Activated T-helper 2 cell treated with anti-CD3 and anti-CD28 coated beads, Interferon-gamma antibody, Interleukin-2, Interleukin-4, amounts not matched to agents 10 μg/mL and 5 μg/mL and 100 μg/mL, durations not matched to agents 14 hours and 24 hours and 36 hours (primary cell): ENCODE data around the gene BCL6B. TPM values are rescaled to one million over a fixed set of nuclear protein-coding genes. Genes with fewer than 3 reads are reported as not detected.
"Not testable (repeated sequence)": the region's sequence is repeated elsewhere in the genome, so short reads cannot be mapped to it uniquely, and the experiment has no call there.

Experiments
- DNase-seq: peaks from one replicate; pipeline ENCODE4 v3.0.0; 2021; ENCODE audit warnings: low spot score
- H3K27ac Mint-ChIP-seq: one replicate; pipeline ENCODE4 v1.8.0; 2021; ENCODE audit warnings: mixed read lengths
- H3K27me3 Mint-ChIP-seq: one replicate; pipeline ENCODE4 v1.8.0; 2021; ENCODE audit warnings: low read depth, mixed read lengths
- H3K36me3 Mint-ChIP-seq: one replicate; pipeline ENCODE4 v1.8.0; 2021; ENCODE audit warnings: low read depth, mixed read lengths
- H3K4me1 Mint-ChIP-seq: one replicate; pipeline ENCODE4 v1.8.0; 2021; ENCODE audit warnings: low read depth, mixed read lengths
- H3K4me3 Mint-ChIP-seq: one replicate; pipeline ENCODE4 v1.8.0; 2021; ENCODE audit warnings: low read depth, mild to moderate bottlenecking, moderate library complexity, mixed read lengths
- H3K9me3 Mint-ChIP-seq: one replicate; pipeline ENCODE4 v1.8.0; 2021; ENCODE audit warnings: mixed read lengths
- intact Hi-C: fragments of 100-400 bp; cut with micrococcal nuclease; formaldehyde crosslinking; loops from one replicate; pipeline ENCODE4 v1.15.1; 2023
- total RNA-seq: library from RNA; stranded (reverse); gene quantifications from 2 replicates; pipeline ENCODE4 v1.2.3, GENCODE V29; 2022

Gene BCL6B
- total RNA-seq, 1 donor from 2014 or later: 0.80 TPM

DNA sequence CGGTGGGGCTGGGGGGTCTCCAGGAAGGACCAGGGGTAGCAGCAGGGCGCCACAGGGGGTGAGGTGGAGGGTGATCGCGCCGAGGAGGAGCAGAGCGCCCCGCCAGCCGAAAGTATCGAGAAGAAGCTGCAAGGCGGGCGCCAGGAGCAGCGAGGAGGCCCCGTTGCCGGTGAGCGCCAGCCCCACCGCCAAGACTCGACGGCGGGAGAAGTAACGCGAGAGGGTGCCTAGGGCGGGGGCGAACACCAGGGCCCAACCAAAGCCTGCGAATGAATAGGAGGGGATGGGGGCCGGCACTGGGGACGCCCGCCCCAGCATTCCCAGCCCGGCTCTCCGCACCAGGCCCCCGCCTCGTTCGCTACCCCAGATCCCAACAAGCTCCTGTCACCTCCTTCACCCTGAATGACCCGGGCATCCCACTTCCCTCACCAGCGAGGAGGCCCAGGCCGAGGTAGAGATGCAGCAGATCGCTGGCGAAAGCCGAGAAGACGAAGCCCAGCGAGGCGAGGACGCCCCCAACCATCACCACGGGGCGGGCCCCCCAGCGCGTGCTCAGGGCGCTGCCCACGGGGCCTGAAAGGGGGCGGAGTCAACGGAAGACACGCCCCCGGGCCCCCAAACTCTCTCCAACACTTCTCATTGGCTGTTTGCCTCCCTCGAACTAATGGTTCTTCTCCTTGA, 19.8 kb downstream of the BCL6B start:
- peaks cover 8% of the 10 kb centered on the region for H3K36me3 Mint-ChIP-seq
- H3K4me3 Mint-ChIP-seq: peak overlapping the region; percentile 47
- DNase-seq: no peak
- no peak overlapping the region for H3K27ac Mint-ChIP-seq
- no peaks in the 10 kb centered on the region for H3K9me3 Mint-ChIP-seq
- peaks cover 11% of the 10 kb centered on the region for H3K27me3 Mint-ChIP-seq
- intact Hi-C loops: no loop called here
- H3K4me1 Mint-ChIP-seq: peaks cover 26% of the 10 kb centered on the region

DNA sequence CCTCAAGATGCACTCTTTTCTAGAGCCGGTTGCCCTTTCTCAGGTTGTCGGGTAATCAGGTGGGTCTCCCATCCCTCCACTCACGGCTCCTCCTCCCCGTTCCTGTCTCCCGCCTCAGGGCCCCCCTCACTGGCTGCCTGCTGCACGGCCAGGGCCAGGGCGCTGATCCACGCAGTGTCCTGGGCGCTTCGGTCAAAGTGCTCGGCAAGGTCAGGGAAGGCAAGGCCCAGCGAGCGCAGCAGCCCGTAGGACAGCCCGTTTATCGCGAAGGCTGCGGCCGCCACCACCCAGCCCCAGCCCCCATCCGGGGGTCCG, 20.3 kb downstream of the BCL6B start:
- Mint-ChIP-seq H3K4me3 (peak overlapping the region; percentile 39), H3K4me1 (peaks cover 28% of the 10 kb centered on the region), H3K27me3 (peaks cover 11% of the 10 kb centered on the region), H3K9me3 (no peaks in the 10 kb centered on the region), H3K27ac (no peak overlapping the region), H3K36me3 (peaks cover 7% of the 10 kb centered on the region)
- no peak for DNase-seq
- intact Hi-C loops: no loop called here

DNA sequence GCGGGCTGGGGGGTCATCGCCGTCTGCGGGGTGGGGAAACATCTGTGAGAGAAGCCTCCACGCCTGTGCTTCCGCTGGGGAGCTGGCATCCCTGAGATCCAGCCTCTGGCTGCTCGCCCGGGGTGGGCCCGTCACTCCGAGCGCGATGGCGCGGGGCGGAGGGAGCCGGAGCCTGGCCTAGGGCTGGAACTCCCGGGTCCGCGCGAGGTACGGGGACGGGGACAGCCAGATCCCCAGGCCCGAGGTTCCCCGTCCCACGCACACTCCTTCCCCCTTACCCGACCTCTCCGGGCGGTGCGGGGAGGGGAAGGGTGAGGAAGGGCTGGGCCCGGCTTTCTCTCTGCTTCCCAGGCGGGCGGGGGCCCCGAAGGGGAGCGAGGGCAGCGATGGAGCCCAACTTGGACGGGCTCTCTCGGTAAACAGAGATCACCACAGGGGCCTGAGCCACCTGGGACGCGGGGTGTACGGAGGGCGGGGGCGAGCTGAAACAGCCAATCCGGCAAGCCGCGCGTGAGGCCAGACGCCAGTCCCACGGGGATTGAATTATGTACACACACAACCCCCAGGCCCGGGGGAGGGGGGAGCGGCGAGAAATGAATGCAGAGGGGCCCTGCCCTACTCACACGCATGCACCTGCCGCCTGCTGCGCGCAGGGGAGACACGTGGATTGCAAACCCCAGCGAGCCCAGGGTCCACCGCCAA, 20.8 kb downstream of the BCL6B start, which contains the start of gene SLC16A11:
Gene SLC16A11, minus strand, starts transcription at position 596 of the 702 bp plus-strand sequence. Its CDS starts 579 bp downstream, at position 17.
- peaks cover 23% of the 10 kb centered on the region for H3K4me1 Mint-ChIP-seq
- no peak within 1 kb of the TSS for H3K27ac Mint-ChIP-seq
- DNase-seq: no peak

DNA sequence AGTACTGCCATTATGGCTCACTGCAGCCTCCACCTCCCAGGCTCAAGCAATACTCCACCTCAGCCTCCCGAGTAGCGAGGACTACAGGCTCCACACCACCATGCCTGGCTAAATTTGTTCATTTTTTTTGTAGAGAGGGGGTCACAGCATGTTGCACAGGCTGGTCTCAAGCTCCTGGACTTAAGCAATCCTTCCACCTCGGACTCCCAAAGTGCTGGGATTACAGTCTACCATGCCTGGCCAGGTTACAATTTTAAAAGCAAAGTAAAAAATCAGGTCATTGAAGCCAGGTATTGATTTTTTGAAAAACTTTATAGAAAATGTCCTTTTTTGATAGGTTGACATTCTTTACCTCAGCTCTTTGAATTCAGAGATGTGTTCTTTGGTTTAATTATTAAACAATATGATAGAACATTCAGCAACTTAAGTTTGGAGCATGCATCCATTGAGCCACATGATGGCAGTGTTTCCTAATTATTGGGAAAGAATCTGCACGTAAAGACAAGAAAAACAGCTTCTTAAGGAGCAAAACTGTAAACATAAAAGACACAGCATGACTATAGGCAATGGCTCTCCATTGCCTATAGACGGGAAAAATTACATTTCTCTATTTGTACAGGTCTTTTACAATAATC, 22.8 kb downstream of the BCL6B start:
- Mint-ChIP-seq H3K27me3 (peaks cover 12% of the 10 kb centered on the region), H3K4me3 (peak overlapping the region; percentile 75), H3K27ac (no peak overlapping the region), H3K9me3 (no peaks in the 10 kb centered on the region), H3K4me1 (peaks cover 21% of the 10 kb centered on the region), H3K36me3 (no peaks in the 10 kb centered on the region)
- DNase-seq: no peak
- intact Hi-C loops: loop anchor here (1.0 to 2.0 kb wide), 3 partner anchors 91 to 251 kb away; no protein-coding TSS in a partner anchor

More for the DNA sequence above, 20.8 kb downstream of the BCL6B start, which contains the start of gene SLC16A11:
- Mint-ChIP-seq H3K27me3 (peaks cover 11% of the 10 kb centered on the region), H3K4me3 (peak within 1 kb of the TSS; percentile 39), H3K36me3 (peaks cover 3% of the 10 kb centered on the region), H3K9me3 (no peaks in the 10 kb centered on the region)
- intact Hi-C loops: no loop called here

DNA sequence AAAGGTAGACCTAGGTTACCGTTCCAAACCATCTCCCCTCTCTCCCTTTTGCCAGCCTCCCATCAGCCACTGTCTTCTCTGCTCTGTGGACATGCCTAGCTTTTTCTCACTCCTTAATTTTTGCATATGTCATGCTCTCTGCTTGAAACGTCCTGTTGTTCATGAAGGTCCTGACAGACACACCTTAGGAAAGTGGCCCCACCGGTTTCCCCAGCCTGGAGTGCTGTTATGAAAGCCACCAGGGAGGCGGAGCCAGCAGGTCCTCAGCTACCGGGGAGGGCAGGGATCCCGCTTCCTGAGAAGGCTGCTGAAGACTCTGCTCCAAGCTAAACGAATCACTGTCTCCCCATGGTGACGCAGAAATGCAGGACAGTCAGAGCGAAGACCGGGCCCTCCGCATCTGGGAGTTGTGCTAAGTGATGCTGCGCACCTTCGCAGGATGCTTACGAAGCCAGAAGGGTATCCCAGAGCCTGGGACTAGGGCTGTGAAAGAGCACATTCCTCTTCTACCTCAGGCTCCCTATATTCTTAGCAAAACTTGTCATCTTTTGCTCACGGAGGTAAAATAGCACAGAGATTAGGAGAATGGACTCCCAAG, 23.4 kb downstream of the BCL6B start:
- no peak for DNase-seq
- intact Hi-C loops: loop anchor here (1.0 to 2.0 kb wide), 3 partner anchors 90 to 250 kb away; no protein-coding TSS in a partner anchor
- Mint-ChIP-seq H3K27ac (peak overlapping the region; percentile 68), H3K4me3 (peak overlapping the region; percentile 75), H3K36me3 (no peaks in the 10 kb centered on the region), H3K4me1 (peaks cover 21% of the 10 kb centered on the region), H3K27me3 (peaks cover 12% of the 10 kb centered on the region), H3K9me3 (no peaks in the 10 kb centered on the region)

DNA sequence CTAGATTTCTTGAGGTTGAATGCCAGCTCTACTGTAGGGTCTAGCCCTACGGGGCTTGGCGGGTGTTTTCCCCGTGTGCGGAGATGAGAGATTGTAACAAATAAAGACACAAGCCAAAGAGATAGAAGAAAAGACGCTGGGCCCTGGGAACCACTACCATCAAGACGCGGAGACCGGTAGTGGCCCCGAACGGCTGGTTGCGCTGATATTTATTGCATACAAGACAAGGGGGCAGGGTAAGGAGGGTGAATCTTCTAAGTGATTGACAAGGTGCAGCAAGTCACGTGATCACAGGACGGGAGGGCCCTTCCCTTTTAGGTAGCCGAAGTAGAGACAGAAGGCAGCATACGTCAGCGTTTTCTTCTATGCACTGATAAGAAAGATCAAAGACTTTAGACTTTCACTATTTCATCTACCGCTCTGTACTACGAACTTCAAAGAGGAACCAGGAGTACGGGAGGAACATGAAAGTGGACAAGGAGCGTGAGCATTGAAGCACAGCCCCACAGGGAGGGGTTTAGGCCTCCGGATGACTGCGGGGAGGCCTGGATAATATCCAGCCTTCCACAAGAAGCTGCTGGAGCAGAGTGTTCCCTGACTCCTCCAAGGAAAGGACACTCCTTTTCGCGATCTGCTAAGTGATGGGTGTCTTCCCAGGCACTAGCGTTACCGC, 24.0 kb downstream of the BCL6B start:
- Mint-ChIP-seq H3K27me3 (peaks cover 12% of the 10 kb centered on the region), H3K4me1 (peaks cover 21% of the 10 kb centered on the region), H3K4me3 (peak overlapping the region; percentile 75), H3K27ac (peak overlapping the region; percentile 68)
- peak; percentile 80 for DNase-seq
- intact Hi-C loops: loop anchor here (1.0 to 2.0 kb wide), 4 partner anchors 12 to 249 kb away; no protein-coding TSS in a partner anchor
- not testable (repeated sequence) for H3K36me3 Mint-ChIP-seq, H3K9me3 Mint-ChIP-seq

DNA sequence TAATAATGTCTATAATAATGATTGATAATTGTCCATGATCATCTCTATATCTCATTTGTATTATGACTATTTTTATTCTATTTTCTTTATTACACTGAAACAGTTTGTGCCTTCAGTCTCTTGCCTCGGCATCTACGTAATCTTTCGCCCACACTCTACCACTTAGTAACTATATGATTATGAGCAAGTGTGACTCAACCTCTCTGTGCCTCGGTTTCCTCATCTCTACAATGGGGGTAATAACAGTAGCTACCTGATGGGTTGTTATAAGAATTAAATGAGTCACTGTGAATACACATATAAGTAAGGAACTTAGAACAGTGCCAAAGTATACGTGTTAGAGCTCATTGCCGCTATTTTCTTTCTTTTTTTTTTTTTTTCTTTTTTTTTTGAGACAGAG, 24.7 kb downstream of the BCL6B start:
- intact Hi-C loops: loop anchor here (1.0 to 2.0 kb wide), 2 partner anchors 12 to 129 kb away; no protein-coding TSS in a partner anchor
- DNase-seq: no peak
- no peaks in the 10 kb centered on the region for H3K9me3 Mint-ChIP-seq
- no peaks in the 10 kb centered on the region for H3K36me3 Mint-ChIP-seq
- peaks cover 11% of the 10 kb centered on the region for H3K27me3 Mint-ChIP-seq
- H3K4me1 Mint-ChIP-seq: peaks cover 22% of the 10 kb centered on the region
- no peak overlapping the region for H3K27ac Mint-ChIP-seq
- H3K4me3 Mint-ChIP-seq: peak overlapping the region; percentile 30

DNA sequence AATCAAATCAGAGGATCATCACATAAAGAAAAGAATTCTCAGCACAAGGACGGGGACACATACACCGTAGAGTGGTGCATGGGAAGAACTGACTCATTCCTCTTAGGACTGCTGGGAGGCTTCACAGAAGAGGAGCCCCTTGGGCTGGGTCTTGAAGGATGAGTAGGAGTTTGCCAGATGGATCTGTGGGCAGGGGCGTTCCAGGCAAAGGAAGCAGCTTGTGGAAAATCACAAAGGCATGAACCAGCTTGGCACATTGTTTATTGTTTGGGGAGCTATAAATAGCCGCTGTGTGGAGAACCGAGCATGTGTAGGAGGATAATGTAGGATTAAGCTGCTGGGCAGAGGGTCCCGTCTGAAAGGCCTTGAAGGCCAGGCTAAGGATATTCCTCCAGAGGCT, 26.1 kb downstream of the BCL6B start:
- Mint-ChIP-seq H3K27ac (no peak overlapping the region), H3K36me3 (no peaks in the 10 kb centered on the region), H3K4me3 (no peak overlapping the region), H3K4me1 (peaks cover 22% of the 10 kb centered on the region), H3K27me3 (peaks cover 6% of the 10 kb centered on the region), H3K9me3 (no peaks in the 10 kb centered on the region)
- intact Hi-C loops: no loop called here
- no peak for DNase-seq

DNA sequence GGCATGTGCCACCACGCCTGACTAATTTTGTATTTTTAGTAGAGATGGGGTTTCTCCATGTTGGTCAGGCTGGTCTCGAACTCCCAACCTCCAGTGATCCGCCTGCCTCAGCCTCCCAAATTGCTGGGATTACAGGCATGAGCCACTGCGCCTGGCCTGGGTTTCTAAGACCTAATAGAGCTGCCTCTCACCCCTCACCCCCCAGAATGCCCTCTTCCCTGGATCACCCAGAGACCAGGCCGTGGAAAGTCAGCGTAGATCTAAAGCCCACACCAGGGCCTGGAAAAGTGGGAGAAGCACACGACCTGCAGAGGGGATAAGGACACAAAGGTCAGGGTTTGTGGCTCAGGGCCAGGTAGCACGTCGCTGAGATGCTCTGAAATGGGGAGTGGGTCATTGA, 27.7 kb downstream of the BCL6B start:
- H3K36me3 Mint-ChIP-seq, DNase-seq, H3K9me3 Mint-ChIP-seq, intact Hi-C loops, H3K27me3 Mint-ChIP-seq, H3K27ac Mint-ChIP-seq, H3K4me3 Mint-ChIP-seq: not testable (repeated sequence)
- H3K4me1 Mint-ChIP-seq: peaks cover 21% of the 10 kb centered on the region

DNA sequence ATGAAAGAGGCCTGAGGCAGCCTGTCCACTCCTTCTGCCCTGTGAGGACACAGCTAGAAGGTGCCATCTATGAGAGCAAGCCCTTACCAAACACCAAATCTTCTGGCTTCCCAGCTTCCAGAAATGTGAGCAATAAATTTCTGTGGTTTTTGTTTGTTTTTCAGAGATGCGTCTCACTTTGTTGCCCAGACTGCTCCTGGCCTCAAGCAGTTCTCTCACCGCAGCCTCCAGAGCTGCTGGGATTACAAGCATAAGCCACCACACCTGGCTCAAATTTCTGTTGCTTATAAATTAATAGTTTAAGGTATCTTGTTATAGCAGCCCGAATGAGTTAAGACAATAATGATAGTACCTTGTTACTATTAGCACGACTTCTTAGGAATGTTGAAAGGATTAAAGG, 33.5 kb downstream of the BCL6B start:
- Mint-ChIP-seq H3K4me1 (peaks cover 13% of the 10 kb centered on the region), H3K9me3 (no peaks in the 10 kb centered on the region), H3K36me3 (no peaks in the 10 kb centered on the region), H3K4me3 (no peak overlapping the region), H3K27ac (no peak overlapping the region), H3K27me3 (no peaks in the 10 kb centered on the region)
- DNase-seq: no peak
- intact Hi-C loops: no loop called here

DNA sequence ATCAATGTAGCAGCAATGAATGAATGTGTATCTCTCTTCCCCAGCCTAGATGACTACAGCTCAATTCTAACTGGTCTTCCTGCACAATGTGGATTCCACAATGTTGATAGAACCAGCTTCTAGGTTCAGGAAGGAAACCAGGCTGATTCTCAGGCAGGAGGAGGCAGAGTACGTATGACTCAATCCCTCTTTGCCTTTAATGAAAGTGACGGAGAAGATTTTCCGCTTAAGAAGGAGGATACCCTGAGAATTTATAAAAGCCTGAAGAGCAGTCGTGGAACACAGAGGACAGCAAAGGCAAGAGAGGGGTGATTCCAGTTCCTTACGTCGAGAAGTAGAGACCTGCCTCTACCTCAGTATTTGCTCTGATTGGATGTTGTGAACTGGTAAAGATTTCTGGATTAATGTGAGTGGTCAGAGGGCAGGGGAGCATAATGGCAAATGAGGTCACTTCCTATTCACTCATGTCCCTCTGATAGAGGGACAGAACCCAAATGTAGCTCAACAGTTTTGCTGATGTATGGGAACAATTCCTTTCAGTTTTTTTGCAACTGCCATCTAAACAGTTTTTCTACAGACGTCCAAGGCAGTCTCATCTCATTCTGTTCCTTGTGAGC, 36.1 kb downstream of the BCL6B start:
- Mint-ChIP-seq H3K9me3 (no peaks in the 10 kb centered on the region), H3K4me3 (no peak overlapping the region), H3K27me3 (peaks cover 2% of the 10 kb centered on the region), H3K27ac (no peak overlapping the region), H3K4me1 (peaks cover 12% of the 10 kb centered on the region), H3K36me3 (no peaks in the 10 kb centered on the region)
- intact Hi-C loops: no loop called here
- no peak for DNase-seq
